GM12891 (cell line): Measurements from ENCODE around the gene USP46.

Source experiments
- POLR2A ChIP-seq: IDR thresholded peaks from 2 replicates; pipeline ENCODE4 v1.6.1; 2011; ENCODE audit warnings: low read depth, low read length, control low read depth
- POU2F2 ChIP-seq: IDR thresholded peaks from 2 replicates; pipeline ENCODE4 v1.6.1; 2011; ENCODE audit warnings: low read depth, mild to moderate bottlenecking, control low read depth, low read length, moderate library complexity
- TAF1 ChIP-seq: IDR thresholded peaks from 2 replicates; pipeline ENCODE4 v1.6.1; 2011; ENCODE audit warnings: low read depth, low read length, control low read depth

GRCh38 chr4:52566136-52567031, 92.7 kb downstream of the USP46 start:
- TF ChIP-seq POLR2A (no peak), POU2F2 (no peak), TAF1 (no peak)
